Measurements from ENCODE around the gene RALY.

DNA sequence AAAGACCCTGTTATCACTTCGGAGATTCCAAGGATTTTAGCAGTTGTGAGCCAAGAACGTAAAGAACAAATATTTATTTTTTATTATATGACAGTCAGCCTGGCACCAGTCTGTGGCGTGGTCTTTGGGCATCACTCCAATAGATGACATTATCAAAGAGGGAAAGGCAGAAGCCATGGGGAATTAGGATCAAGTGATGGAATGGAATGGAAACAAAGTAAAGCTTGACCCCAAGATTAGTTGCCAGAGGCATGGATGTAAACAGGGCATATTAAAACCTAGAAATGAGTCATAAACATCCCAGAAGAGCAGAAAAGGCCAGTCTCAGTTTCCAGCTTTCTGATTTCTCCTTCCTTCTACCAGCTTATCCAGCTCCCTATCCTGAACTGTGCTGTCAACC is 106.9 kb downstream of the RALY start:
- TF ChIP-seq, protein P1, sequence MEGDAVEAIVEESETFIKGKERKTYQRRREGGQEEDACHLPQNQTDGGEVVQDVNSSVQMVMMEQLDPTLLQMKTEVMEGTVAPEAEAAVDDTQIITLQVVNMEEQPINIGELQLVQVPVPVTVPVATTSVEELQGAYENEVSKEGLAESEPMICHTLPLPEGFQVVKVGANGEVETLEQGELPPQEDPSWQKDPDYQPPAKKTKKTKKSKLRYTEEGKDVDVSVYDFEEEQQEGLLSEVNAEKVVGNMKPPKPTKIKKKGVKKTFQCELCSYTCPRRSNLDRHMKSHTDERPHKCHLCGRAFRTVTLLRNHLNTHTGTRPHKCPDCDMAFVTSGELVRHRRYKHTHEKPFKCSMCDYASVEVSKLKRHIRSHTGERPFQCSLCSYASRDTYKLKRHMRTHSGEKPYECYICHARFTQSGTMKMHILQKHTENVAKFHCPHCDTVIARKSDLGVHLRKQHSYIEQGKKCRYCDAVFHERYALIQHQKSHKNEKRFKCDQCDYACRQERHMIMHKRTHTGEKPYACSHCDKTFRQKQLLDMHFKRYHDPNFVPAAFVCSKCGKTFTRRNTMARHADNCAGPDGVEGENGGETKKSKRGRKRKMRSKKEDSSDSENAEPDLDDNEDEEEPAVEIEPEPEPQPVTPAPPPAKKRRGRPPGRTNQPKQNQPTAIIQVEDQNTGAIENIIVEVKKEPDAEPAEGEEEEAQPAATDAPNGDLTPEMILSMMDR (IDR thresholded peaks at IDR 0.05), result no peak
- no peak for TF ChIP-seq POLR2A (IDR thresholded peaks at IDR 0.05)

Data from testis (tissue), 2 donors.